ENCODE data around the gene UBE4B.

GRCh38 chr1:10195570-10195969 lies 162.8 kb downstream of the UBE4B start:
- TF ChIP-seq CTCF (IDR thresholded peaks at IDR 0.05; ENCODE audit: poor library complexity) (no peak), EZH2phosphoT487 (IDR thresholded peaks at IDR 0.05; ENCODE audit: low read depth, severe bottlenecking, unreplicated experiment) (no peak)

Measured in hepatocyte (in vitro differentiated cells).